Left kidney (tissue), 2 donors: ENCODE data around the gene NHLH1. TPM values are rescaled to one million over a fixed set of nuclear protein-coding genes. Genes with fewer than 3 reads are reported as not detected.
A peak's percentile ranks its signal among the peaks of the same experiment; 100 is the strongest.
"Not testable (repeated sequence)": the region's sequence is repeated elsewhere in the genome, so short reads cannot be mapped to it uniquely, and the experiment has no call there.

Experiments
- DNase-seq: peaks from one replicate; pipeline ENCODE4 v3.0.0-alpha.2; 2013
- polyA plus RNA-seq: library from polyadenylated mRNA; unstranded; fragments of 120-200 nt; gene quantifications from one replicate; pipeline ENCODE4 v1.2.1, GENCODE V29; 2013; ENCODE audit not compliant: insufficient read length

Gene NHLH1
- polyA plus RNA-seq, 1 donor: 0.22 TPM

DNA sequence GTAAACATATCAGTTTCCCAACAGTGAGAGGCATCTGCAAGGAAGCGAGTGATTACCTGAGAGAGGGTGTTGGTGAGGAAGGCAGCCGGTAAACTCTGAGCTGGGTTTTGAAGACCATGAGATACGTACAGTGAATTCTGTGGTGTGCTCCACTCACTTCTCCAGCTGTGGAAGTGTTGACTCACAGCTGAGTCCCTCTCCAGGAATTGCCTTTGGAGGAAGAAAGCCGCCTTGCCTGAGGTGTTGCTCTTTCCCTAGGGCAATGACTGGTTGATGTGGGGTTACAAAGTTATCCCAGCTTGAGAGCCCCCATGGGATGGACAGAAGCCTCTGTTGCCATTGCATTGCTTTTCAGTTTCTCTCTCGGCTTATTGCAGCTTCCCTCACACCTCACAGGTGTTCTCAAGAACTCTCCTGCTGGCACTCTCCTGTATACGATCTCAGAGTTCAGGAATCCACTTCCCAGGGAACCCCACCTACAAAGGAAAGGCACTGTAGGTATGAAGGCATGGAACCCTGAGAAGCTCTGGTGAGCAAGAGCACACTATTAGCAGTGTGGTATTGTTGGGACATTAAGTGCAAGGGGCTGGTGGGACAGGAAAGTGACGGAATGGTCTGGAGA is 10.8 kb downstream of the NHLH1 start:
- DNase-seq: no peak

DNA sequence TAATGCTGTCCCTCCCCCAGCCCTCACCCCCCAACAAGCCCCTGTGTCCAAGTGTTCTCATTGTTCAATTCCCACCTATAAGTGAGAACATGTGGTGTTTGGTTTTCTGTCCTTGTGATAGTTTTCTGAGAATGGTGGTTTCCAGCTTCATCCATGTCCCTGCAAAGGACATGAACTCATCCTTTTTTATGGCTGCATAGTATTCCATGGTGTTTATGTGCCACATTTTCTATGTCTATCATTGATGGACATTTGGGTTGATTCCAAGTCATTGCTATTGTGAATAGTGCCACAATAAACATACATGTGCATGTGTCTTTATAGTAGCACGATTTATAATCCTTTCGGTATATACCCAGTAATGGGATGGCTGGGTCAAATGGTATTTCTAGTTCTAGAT is 17.9 kb downstream of the NHLH1 start:
- DNase-seq: not testable (repeated sequence)

DNA sequence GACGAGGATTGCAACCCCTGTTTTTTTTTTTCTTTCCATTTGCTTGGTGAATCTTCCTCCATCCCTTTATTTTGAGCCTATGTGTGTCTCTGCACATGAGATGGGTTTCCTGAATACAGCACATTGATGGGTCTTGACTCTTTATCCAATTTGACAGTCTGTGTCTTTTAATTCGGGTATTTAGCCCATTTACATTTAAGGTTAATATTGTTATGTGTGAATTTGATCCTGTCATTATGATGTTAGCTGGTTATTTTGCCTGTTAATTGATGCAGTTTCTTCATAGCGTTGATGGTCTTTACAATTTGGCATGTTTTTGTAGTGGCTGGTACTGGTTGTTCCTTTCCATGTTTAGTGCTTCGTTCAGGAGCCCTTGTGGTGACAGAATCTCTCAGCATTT is 21.5 kb downstream of the NHLH1 start:
- not testable (repeated sequence) for DNase-seq

DNA sequence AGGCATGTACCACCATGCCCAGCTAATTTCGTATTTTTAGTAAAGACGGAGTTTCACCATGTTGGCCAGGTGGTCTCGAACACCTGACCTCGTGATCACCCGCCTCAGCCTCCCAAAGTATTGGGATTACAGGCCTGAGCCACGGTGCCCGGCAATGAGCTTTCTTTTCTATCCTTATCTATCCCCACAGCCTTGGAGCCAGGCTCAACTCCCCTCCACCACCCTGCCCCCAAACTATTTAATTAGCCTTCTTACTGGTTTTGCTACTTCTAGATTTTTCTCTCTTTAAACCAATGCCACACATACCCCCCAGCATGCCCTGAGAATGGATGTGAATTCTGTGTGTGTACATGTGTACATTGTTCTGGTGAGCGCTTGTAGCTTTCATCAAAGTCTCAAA is 27.8 kb downstream of the NHLH1 start:
- no peak for DNase-seq

DNA sequence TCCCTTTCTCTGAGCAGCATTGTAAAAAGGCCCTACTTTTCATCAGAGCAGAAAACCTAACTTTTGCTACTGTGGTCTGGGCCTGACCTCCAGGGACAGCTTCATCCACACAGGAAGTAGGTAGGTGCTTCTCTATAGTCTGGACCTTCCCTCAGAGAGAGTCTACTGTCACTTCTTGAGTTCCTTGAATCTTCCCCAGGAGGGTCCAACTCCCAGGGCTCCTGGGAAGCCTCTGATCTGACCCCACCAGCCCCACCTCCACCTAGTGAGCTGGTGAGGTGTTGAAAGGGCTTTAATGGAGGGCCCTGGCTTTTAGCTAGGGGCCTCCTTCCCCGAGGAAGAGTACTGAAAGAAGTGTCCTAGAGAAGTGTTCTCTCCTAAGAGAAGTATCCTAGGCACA is 30.8 kb downstream of the NHLH1 start:
- no peak for DNase-seq

DNA sequence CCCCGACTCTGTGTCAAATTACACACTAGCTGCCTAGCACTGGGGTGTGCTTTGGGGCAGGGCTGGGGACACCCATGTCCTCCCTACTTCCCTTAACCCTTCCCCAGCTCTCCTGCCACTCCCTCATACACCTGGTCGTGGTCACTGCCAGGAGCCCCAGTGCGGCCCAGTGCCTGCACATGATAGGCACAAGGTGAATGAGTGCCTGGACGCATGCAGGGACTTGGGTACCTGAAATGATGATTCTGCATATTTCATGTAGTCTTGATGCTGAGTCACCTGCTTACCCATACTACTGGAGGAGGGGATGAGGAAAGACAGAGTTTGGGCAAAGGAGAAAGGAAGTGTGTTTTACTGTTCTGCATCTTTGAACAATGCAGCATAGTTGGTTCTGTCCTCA is 32.0 kb downstream of the NHLH1 start:
- DNase-seq: no peak

DNA sequence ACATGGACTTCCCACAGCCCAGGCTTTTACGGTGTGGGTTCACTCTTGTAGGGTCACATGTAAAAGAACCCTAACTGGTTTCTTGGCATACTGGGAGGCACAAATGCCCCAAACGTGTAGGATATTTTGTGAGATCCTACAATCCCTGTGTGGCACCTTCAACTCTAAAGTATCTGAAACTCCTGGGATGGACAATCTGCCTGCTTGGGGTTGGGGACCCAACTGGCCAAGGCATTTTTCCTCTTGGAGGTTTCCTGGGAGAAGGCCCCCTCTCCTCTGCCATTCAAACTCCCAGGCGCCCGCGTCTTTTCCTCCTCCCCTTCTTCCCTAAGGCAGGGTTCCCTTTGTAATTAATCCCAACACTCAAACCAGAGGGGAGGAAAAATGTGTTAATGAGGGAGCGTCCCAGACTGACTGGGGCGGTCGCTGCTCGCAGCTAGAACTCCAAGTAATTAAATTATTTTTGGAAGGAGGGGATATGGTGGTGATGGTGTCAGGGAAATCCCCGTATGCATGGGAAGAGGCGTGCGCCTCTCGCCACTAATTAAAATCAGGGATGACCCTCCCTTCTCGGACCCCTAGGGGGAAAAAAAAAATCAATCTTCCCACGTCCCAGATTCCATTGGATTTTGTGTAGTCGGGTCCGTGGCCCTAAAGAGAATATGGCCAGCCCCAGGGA is 32.8 kb downstream of the NHLH1 start:
- no peak for DNase-seq

DNA sequence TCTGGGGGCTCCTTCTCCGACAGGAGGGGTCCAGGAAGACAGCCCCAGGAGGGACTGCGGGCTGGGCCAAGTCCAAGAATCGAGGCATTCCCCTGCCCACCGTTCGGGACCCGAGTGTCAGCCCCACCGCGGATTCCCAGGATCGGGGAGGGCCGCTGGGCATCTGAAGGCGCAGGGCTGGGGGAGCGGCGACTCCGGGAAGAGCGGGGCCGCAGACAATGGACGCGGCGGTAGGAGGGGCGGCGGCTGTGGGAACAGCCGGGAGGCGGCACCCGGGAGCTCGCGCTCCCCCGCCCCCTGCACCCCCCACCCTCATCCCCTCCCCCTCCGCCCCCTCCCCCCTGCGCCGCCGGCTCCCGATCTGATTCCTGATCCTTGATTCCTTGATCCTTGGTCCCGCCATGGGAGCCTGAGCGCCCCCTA is 33.4 kb downstream of the NHLH1 start, which contains the start of gene VANGL2:
Gene VANGL2 (plus strand): TSS at position 342 of the 423 bp plus-strand sequence. CDS start 15,274 bp downstream, outside the sequence.
- DNase-seq: peak; percentile 84

DNA sequence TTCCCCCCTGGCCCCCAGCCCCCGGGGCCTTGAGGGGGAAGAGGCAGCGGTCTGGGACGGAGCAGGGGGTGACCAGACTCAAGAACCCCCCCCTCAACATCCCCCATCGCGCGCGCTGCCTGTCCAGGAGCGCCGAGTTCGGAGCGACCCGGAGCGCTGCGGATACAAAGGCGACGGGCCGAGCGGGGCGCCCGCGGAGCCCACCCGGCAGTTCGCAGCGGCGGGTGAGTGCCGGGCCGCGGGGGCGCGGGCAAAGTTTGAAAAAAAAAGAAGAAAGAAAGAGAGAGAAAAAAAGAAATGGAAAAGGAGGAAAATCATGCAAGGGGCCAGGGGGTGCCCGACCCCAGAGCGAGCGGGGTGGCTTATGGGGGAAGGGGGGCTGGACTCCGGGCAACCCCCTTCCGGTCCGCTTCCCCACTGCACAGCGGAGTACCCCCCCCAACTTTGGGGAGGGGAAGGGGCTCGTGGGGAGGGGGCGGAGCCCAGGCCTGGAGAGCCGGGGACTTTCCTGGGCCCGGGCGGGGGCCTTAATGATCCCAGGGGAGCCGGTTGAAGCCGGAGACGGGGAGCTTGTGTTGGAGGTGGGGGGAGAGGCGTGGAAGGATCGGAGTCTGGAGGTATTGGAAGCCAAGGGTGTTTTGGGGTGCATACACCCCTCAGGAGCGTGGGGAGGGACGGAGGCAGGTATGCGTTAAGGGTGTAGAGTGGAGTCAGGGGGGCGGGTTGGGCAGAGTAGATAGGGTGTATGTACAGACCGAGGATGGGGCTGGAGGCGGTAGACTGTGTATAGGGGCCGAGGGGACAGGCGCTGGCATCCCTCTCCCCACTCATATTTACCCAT is 34.0 kb downstream of the NHLH1 start:
- DNase-seq: peak; percentile 65

DNA sequence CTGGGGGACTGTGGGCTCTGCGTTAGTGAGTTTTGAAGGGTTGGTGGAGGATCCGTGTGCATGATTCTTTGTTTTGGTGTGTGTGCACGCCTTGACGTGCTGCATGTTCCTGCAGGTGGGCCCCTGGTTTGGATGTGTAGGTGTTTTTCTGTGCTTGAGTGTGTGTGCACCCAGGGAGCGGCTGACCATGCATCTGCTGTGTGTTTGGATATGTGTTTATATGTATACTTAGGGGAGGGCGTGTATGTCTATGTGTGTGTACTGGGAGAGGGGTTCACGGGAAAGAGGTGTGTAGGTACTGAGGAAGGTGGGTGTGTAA is 34.6 kb downstream of the NHLH1 start:
- DNase-seq: no peak

DNA sequence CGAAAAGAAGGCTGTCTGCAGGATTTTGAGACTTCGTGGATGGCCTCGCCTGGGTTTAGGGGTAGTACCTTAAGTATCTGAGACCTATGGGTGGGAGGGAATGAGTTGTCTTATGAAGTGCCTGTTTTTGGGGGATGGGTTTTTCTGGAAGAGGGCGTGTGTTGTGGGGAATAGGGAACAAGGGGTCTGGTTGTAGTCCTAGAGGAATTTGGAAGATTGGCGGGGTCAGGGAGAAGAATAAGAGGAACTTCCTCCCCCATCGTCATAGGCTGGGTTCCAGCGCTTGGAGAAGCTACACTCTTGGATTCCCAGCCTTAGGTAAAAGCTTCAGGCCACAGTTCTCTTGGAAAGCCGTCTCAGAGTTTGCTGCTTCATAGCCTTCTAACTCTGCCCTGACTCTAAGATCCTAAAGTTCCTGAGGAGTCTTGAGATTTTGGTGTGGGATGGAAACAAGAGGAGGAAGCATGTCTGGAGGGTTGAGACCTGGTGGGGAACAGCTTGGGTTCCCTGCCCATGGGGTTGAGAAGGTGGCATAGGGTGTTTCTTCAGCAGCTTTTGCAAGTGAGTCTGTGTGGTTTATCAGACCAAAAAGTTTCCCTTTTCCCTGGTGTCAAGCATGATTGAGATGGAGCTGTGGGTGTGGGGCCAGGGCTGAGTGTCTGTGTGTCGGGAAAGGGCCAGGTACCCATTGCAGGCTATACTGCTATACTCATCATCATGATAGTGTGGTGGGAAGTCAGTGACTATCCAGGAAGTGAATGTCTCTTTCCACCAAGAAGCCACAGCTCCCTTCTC is 35.3 kb downstream of the NHLH1 start:
- DNase-seq: no peak

DNA sequence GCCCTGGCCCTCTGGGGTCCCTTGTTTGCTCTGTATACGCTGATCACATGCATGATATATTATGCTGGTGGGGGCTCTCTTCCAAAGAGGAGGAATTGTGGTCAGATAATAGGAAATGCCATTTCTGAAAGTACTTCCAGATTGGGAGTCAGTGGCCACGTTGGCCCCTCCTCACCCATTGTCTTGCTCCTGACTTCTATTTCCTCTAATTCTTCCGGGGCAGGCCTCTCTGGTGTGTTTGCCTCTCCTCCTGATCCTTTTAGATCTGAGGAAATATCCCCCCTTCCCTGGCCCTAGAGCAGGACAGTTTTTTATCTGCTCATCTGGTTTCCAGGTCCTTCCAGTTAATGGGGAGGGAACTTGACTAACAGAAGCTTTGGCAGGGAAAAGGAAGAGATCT is 36.4 kb downstream of the NHLH1 start:
- no peak for DNase-seq

DNA sequence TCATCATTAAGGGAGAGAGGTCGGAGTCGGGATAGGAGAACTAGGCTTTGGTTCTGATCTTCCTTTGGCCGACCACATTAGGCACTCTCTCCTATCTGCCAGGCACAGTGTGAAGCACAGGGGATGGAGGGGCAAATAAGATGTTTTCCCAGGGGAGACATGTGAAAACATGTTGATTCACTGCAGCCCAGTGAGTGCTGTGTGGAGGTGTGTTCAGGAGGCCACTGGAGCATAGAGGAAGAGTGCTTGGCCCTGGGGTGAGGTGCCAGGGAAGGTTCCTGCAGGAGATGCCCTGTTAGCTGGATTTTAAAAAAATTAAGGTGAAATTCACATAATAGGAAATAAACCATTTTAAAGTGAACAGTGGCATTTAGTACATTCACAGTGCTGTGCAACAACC is 37.2 kb downstream of the NHLH1 start:
- DNase-seq: no peak

DNA sequence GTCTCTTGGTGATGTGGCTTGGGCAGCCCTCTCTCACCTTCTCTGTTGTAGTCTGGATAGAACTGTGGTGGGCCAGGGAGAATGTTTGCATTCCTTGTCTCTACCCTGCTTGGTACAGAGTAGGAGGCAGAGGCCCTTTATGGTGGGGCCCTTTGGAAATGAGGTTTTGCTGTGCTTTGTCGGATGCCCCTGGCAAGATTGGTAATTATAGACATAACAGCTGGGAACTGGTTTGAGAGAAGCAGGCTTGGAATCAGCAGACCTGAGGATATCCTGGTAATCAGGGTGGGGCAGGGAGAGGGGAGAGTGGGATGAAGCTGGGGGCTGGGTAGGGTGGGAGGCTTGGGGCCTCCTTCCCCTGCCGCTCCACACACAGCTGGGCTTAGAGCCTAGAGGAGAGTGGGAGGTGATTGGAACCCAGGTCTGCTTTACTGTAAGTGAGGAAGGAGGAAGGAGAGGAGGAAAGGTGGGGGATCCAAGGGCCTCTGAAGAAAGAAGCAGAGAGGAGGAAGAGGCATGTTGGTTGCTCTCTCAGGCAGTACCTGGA is 38.5 kb downstream of the NHLH1 start:
- no peak for DNase-seq

DNA sequence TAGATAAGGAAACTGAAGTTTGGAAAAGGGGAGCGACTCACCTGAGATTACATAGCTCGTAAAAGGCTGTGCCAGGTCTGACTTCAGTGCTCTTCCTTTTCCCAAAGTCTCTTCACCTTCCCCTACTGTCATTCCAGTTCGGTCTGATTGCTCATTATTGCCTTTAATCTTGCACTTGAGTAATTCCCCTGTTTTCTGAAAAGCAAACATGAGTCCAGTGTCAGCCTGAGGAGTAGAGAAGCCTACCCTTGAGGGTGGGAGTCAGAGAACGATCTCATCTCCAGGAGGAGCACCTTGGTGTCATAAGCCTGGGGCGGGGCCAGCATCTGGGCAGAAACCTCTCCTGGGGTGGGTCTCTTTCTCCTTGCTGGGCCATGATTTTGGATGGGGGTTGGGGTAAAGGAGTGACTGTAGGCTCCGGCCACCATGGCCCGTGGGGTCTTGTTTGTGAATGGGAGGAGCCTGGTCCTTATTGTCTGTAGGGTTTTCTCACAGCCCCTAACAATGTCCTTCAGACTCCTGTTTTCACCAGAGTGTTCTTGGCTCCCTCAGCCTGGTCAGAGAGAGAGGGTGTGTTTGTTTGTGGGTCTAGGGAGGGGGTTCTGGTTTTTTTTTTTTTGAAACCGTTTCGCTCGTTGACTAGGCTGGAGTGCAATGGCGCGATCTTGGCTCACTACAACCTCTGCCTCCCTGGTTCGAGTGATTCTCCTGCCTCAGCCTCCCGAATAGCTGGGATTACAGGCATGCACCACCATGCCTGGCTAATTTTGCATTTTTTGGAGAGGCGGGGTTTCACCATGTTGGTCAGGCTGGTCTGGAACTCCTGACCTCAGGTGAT is 39.5 kb downstream of the NHLH1 start:
- no peak for DNase-seq

DNA sequence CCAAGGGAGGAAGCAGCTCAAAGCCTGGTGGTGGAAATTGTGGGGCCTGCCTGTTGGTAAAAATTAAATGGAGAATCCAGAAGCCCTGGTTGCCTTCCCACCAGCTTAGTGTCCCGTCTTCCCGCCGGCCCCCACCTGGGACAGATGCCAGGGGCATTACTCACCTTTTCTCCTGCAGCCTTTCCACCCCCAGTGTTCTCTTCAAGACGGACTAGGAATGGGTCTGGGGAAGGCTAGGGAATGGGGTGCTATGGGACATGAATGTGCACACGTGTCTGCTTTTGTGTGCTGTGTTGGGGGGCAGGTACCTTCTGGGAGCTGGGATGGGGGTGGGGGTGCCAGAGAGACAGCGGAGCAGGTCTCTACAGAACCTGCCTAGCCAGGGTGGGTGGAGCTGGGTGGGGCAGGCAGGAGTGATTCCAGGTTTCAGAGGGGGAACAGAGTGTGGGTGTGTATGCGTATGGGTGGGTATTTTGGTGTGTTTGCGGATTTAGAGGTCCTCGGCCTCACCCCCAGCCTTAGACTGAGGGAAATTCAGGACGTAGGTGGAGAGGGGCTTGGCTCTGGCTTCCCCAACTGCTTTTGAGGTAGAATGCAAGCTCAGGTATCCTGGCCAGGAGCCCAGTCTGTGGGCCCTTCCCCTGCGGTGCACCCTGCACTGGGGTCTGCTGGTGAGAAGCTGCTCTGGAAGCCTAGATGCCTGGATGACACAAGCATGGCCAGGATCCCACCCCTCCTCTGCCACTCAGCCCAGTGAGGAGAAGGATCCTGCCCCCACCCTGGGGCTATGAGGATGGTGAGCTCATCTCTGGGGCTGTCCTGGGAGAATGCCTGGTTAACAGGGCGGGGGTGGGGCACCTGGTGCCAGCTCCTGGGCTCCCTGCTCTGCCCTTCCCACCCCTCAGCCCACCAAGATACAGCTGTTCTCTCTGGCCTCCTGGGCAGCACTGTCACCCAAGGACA is 41.2 kb downstream of the NHLH1 start:
- no peak for DNase-seq

DNA sequence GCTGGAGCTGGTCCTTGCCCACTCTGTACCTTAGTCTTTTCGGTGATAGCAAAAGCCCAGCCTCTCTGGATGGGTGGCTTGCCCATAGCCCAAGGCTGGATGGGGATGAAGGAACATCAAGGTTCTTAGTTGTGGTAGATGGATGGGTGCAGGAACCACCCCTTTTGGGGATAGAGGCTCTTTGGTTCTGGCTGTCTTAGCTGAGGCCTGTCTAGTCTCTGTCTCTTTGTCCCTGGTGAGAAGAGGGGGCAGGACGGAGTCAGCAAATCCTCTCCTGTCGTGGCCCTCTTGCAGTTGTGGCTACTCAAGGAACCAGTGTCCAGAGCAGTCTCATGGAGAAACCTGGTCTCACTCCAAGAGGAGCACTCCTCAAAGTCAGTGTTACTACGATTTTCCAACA is 42.0 kb downstream of the NHLH1 start:
- DNase-seq: no peak

DNA sequence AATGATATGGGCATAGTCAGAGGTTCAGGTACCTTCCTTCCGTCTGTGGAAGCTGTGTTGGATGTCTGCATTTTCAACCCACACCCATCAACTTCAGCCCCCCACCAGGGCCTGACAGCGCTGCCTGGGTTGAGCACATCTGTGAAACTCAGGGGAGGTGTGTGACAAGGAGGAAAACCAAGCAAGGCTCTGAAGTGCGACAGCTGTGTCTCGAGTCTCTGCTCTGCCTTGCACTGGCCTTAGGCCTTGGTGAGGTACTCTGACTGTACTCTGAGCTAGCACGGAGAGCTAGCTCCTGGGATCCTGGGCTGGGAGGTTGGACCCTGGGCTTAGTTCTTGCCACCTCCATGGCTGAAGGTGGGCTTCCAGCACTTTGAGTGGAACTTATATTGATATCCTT is 42.6 kb downstream of the NHLH1 start:
- no peak for DNase-seq

DNA sequence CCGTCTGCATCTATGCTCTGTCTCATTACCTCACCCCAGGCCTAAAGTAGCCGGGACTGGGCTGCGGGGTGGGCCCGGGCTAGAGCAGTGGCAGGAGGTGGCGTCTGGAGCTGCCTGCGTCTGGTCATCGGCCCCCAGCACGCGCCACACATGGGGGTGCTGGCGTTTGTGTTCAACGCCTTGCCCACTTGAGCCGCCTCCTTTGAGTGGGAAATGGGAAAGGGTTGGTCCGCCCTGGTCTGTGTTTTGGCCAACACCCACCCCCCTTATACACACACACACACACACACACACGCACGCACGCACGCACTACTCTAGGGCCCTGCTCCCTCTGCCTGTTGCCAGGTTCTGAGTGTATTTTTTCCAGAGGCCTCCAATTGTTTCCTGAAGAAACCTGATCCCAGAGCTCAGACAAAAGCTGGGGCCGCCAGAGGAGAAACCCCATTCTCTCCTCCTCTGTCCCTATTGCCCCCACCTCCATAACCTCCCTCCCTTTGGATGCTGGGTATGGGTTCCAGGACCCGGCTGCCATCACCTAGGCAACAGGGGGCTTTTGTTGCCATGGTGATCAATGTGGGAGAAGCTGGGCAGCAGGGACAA is 43.6 kb downstream of the NHLH1 start:
- DNase-seq: peak; percentile 60
